ENCODE measurements around the gene ITGA4.

ITGA4 gene

DNA sequence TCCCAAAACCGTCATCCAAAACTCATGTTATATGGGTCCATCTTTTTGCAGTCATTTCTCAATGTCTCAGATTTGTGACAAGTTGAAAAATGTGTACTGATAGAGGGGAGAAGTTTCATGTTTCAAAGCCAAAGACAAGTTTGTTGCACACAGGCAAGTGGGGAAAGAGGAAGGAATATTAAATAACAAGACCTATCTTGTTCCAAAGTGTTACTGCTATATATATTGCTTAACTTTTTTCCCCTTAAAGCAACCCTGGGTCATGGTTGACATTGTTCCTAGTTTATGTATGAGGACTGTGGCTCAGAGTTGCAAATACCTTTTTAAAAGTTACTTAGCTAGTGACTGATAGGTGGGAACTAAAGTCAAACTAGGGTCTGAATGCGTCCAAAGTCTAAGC, 1.7 kb downstream of the ITGA4 start:
- no peak for DNase-seq (ENCODE audit: low spot score)

DNA sequence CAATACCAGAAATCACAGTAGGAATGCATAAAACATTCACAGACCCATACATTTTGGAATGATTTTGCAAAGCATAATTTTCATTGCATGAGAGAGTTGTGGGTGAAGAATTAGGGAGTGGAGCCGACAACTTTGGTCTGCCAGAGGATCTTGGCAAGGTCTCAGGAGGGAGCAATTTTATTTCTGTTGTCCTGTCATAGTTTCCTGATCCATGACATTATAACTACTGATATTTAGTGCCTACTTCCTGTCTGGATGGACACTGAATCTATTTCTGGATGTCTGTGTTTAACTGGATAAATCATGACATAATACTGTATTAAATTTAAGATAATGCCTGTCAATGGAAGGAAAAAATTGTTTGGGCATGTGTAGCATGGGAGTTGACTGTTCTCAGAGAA, 2.4 kb downstream of the ITGA4 start:
- peak; percentile 18 for DNase-seq (ENCODE audit: low spot score)

DNA sequence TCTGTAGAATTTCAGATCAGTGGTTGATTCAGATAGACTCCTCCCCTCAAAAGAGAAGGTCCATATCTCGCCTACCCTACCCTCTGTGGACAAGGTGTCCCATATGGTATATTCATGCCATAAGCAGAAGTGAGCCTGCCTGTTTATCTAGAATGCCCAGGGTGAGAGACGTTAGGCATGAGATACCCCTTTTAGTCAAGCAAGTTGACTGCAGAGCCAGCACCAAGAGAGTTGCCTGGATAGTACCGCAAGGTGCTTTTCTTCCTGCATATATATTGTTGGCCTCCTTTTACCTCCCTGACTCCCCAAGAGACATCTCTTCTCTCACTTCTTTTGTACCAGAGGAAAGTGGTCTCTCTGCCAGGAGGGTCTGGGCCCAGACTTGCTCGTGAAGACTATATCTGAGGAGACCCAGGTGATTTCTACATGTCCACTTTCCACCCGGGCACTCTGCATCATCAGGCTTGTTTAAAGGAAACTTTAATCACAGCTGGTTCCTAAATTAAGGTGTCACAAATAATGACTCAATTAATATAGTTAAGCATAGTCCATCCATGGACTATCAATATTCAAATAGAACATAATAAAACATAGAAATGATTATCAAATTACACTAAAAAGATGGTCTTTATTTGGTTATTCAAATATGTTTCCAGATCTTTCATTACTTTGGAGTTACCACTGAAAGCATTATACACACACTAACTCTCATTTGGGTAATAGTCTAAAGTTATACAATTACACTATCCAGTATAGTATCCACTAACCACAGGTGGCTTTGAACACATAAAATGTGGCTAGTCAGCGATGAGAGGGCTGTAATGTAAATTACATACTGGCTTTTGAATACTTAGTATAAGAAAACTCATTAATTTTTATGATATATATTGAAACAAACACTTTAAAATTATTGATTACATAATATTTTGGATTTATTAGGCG, 4.1 kb downstream of the ITGA4 start:
- DNase-seq (ENCODE audit: low spot score), result no peak

DNA sequence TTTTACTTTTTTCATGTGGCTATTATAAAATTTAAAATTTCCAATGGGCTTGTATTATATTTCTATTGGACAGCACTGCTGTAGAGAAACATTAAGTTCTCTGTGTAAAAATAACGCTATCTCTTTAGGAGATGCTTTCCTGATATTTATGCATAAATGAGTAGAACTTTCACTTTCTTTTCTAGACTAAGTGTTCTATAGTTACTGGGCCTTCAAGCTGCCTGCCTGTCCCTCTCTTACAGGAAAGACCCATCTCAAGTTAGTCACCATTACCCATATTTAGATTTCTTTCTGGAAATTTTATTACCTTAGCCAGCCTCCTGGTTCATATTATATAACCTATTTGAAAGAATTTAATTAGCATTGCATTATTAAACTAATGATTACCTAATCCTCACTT, 4.8 kb downstream of the ITGA4 start:
- no peak for DNase-seq (ENCODE audit: low spot score)

- DNase-seq (ENCODE audit: low spot score), result no peak
Measured at GRCh38 chr2:181463588-181463987, 6.4 kb downstream of the ITGA4 start.

GRCh38 chr2:181464966-181465365, 7.8 kb downstream of the ITGA4 start:
- DNase-seq (ENCODE audit: low spot score), result no peak

DNA sequence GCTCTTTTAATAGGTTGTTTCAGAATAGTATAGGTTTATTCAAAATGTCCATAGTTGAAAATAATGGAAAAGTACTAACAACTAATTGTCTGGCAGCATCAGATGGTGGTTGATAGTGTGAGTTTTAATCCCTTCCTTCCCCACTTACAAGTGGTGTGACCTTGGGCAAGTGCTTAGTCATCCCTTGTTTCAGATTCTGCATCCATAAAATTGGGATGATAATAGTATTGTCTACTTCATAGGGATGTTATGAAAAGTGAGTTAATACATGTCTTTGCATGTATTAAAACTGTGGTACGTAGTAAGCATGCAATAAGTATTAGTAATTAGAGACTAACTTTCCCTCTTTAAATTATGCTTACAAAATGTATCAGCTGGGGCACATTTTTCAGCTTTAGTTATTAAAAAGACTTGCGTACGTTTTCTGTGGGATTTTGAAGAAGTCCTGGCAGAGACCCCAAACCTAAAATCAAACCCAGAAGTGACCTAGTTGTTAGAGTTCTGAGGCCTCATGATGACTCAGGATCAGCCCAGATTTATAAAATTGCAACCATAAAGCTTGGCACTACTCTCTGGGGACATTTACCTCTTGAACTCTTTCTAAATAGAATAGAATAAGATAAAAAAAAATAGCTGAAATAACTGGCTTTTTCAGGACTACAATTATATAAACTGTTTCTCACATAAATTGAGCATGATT, 8.6 kb downstream of the ITGA4 start:
- DNase-seq (ENCODE audit: low spot score), result peak; percentile 55

GRCh38 chr2:181466661-181467576, 9.7 kb downstream of the ITGA4 start:
- DNase-seq (ENCODE audit: low spot score), result peak; percentile 5

DNA sequence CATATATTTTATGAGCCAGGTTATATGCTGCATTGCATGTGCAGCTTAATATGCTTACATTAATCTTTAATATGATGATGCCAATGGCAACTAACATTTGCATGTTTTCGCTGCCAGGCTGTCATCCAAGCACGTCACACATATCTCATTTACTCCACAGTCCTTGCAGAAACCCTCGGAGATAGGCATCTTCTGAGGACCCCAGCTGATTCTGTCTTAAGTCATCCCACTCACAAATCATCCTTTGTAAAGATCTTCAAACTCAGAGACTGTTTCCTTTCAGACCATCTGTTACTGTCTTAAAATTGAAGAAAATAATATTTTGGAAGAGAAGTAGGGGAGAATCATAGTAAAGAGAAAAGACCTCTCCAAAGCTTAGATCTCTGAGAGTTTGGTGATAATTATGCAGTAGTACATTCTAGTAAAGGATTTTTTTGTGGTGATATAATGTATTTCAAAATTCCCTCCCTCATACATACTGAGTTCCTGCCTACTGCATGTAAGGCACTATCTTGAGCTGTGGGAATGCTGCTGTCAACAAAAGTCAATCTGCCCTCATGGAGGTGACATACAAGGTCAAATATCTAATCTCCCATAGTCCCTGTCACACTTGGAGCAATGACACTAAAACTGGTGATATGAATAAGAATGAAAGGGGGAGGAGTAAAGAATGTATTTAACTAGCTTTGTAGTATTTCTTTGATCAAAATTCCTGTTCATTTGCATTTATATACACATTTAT, 11.0 kb downstream of the ITGA4 start:
- DNase-seq (ENCODE audit: low spot score), result no peak

DNA sequence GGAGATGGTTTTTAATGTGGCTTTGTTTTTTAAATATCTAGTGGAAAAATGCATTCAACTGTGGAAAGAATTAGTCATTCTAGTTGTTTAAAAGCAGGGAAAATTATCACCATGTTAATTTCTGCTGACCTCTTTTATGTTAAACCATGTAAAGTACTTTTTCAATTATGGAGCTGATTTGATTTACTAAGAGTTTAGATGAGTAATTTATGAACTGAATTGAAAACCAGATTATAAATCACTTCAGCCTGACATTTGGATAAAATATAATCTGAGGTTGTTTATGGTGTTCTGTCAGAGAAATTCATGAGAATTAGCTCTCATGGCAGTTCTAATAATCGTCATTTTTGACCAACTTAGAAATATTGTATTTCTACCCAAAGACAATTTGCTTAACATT, 11.6 kb downstream of the ITGA4 start:
- no peak for DNase-seq (ENCODE audit: low spot score)

- no peak for DNase-seq (ENCODE audit: low spot score)
Measured at GRCh38 chr2:181471226-181471625, 14.0 kb downstream of the ITGA4 start.

DNA sequence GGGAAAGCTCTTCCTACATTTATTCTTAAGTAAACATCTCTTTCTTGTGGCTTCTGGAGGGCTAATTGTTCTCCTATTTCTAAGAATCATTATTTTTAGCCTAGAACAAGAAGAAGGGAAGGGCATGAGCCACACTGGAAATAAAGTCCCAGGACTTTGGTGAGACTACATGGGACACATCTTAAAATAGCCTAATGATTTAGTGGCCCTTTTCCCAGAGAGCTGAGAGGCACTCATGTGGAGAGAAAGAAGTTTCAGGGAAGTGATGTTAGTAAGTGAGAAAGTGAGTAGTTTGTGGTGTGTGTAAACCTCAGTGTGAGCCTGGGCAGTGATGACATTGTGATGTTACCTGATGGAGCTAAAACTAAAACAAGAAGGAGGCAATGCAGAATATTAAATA, 14.6 kb downstream of the ITGA4 start:
- DNase-seq (ENCODE audit: low spot score), result no peak

DNA sequence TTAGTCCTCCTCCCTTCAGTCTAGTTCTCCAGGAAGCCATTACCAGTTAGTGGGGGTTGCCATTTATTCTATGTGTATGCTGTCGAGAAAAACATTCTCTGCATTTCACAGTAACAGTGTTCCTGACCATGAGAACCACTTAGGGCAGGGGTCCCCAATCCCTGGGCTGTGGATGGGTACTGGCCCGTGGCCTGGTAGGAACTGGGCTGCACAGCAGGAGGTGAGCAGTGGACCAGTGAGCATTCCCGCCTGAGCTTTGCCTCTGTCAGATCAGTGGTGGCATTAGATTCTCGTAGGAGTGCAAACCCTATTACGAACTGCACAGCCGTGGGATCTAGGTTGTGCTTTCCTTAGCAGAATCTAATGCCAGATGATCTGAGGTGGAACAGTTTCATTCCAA, 15.8 kb downstream of the ITGA4 start:
- DNase-seq (ENCODE audit: low spot score), result no peak

DNA sequence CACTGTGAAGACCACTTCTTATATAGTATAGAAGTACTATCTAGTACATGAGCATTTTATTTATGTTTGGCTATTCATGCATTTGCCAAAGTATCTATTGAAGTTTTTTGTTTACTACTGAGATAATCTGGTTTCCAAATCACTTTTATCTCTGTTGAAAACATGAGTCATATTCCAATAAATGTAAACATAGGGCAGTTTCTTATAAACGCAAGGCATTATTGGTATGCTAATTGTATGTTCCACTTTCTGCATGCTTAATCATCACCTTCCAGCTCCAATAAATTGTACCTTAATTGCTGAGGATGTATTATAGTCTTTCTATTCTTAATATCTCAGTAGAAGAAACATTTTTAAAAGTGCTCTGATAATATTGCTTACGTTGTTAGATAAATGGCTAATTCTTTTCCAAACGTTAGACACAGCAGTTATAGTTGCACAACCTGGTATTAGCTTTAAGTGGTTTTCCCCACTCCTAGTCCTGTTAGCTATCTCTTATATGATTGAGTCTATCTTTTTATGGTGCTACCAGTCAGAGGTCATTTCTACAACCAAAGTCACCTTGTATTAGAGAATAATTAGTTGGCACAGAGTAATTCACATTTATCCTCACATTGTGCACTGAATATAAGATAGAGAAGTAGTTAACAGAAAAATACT, 17.2 kb downstream of the ITGA4 start:
- DNase-seq (ENCODE audit: low spot score), result no peak

DNA sequence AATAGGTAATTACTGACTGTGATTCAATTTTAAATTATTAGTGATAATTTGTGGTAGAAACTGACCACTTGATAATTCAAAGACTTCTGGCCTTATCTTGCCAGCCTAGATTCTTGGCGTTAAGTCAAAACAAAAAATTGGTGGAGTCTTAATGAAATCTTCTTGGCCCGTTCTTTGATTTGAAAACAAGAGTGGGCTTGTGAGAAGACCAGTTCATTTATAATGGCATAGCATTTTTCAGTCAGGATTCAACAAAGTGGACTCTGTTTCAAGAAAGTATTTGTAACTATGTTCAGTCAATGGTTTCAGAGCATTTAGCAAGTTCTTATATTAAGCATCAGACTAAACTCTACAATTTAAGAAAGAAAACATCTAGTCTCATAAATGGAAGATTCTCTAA, 26.0 kb downstream of the ITGA4 start:
- no peak for DNase-seq (ENCODE audit: low spot score)

- DNase-seq (ENCODE audit: low spot score), result no peak
Measured at GRCh38 chr2:181483876-181484275, 26.7 kb downstream of the ITGA4 start.

- DNase-seq (ENCODE audit: low spot score), result no peak
Measured at GRCh38 chr2:181484851-181485637, 27.9 kb downstream of the ITGA4 start.

DNA sequence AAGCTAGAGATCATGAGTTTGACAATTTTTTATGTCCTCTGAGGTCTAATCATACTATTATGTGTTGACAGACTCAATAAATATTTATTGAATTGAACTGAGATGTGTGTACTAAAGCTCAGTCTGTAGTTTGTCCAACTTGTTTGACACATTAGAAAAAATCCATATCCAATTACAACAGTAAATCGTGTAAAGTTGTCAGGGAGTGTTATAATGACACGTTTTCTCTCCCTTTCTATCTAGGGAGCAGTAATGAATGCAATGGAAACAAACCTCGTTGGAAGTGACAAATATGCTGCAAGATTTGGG, 28.4 kb downstream of the ITGA4 start:
- no peak for DNase-seq (ENCODE audit: low spot score)

- DNase-seq (ENCODE audit: low spot score), result no peak
Measured at GRCh38 chr2:181499231-181499630, 42.0 kb downstream of the ITGA4 start.

DNA sequence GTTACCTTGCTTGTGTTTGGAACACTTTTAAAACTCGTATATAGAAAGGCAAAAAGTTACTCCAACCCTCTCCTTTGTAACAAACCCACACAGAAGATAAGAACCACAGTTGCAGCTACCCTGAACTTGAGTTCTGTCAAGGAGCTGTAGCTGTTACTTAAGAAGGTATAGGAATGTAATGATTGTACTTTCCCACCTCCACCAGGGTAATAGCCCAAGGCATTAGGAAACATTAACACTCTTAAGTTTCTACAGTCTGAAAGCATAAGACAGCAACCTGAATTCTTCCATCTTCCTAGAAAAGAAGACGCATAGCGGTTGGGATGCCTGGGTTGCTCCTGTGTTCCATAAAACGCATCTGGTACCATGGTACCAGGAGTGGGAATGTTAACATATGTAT, 43.0 kb downstream of the ITGA4 start:
- DNase-seq (ENCODE audit: low spot score), result no peak

Measured in AG08395 (cell line).